IMR-90 (cell line): ENCODE data around the gene NCOA3. TPM values are rescaled to one million over a fixed set of nuclear protein-coding genes. Genes with fewer than 3 reads are reported as not detected.

Experiments
- ATAC-seq: fragments of 200-7000 bp; cut with Tn5 transposase; 2 replicates; pipeline ENCODE4 v1.9.1; 2020; ENCODE audit warnings: low read depth, mild to moderate bottlenecking, moderate library complexity
- BruUV-seq: library from RNA; stranded (reverse); fragments of 400-500 nt; replicated peaks from 2 replicates; lab custom pipeline; 2021; lab: Mats Ljungman, UMichigan
- CTCF ChIA-PET: fragments of 300-600 bp; formaldehyde crosslinking; extraction: SDS; loops from one replicate; lab custom pipeline; 2021; ENCODE audit warnings: antibody characterized with exemption; lab: Yijun Ruan, JAX
- POLR2A ChIA-PET: fragments of 300-600 bp; sonication (Branson Sonifier 250); formaldehyde crosslinking; loops from one replicate; lab custom pipeline; 2022; ENCODE audit warnings: antibody characterized with exemption; ENCODE audit not compliant: unreplicated experiment; lab: Charles Lee
- DNase-seq: peaks from one replicate; pipeline ENCODE4 v3.0.0; 2013
- H2AFZ ChIP-seq: replicated peaks from 2 replicates; pipeline ENCODE3; 2013; ENCODE audit warnings: low read length, mild to moderate bottlenecking; ENCODE audit not compliant: poor library complexity
- H2AK5ac ChIP-seq: 2 replicates; pipeline ENCODE4 v1.6.1; 2013; ENCODE audit warnings: low read depth, low read length, inconsistent platforms
- H2AK9ac ChIP-seq: replicated peaks from 2 replicates; pipeline ENCODE3; 2013; ENCODE audit warnings: mild to moderate bottlenecking, low read depth, low read length, moderate library complexity; ENCODE audit not compliant: poor library complexity
- H2BK120ac ChIP-seq: 2 replicates; pipeline ENCODE4 v1.6.1; 2013; ENCODE audit warnings: low read depth, low read length, inconsistent platforms
- H2BK15ac ChIP-seq: 3 replicates; pipeline ENCODE4 v1.6.1; 2013; ENCODE audit warnings: low read depth, low read length, inconsistent platforms
- H2BK20ac ChIP-seq: 2 replicates; pipeline ENCODE4 v1.6.1; 2013; ENCODE audit warnings: low read depth, mild to moderate bottlenecking, inconsistent platforms, low read length, moderate library complexity
- H2BK5ac ChIP-seq: 2 replicates; pipeline ENCODE4 v1.6.1; 2013; ENCODE audit warnings: mild to moderate bottlenecking, low read depth, low read length, inconsistent platforms; ENCODE audit not compliant: poor library complexity, severe bottlenecking
- H3K14ac ChIP-seq: replicated peaks from 2 replicates; pipeline ENCODE4 v1.6.1; 2013; ENCODE audit warnings: low read depth, low read length, inconsistent platforms
- H3K18ac ChIP-seq: 2 replicates; pipeline ENCODE4 v1.6.1; 2013; ENCODE audit warnings: low read depth, low read length, control low read depth
- H3K23ac ChIP-seq: 2 replicates; pipeline ENCODE4 v1.6.1; 2013; ENCODE audit warnings: low read depth, low read length, inconsistent platforms
- H3K27ac ChIP-seq: 2 replicates; pipeline ENCODE4 v1.5.1; 2013; ENCODE audit warnings: mild to moderate bottlenecking, control low read depth, low read length; ENCODE audit not compliant: insufficient read depth
- H3K27me3 ChIP-seq: 2 replicates; pipeline ENCODE4 v1.6.1; 2013; ENCODE audit warnings: low read length; ENCODE audit not compliant: control insufficient read depth, insufficient read depth
- H3K36me3 ChIP-seq: 2 replicates; pipeline ENCODE4 v1.6.1; 2013; ENCODE audit warnings: low read length, mixed read lengths; ENCODE audit not compliant: control insufficient read depth, insufficient read depth
- H3K4ac ChIP-seq: 2 replicates; pipeline ENCODE4 v1.6.1; 2013; ENCODE audit warnings: low read depth, low read length, inconsistent platforms
- H3K4me1 ChIP-seq: 2 replicates; pipeline ENCODE4 v1.6.1; 2013; ENCODE audit warnings: low read length, mixed read lengths; ENCODE audit not compliant: control insufficient read depth, insufficient read depth
- H3K4me2 ChIP-seq: 2 replicates; pipeline ENCODE4 v1.6.1; 2013; ENCODE audit warnings: low read depth, mild to moderate bottlenecking, control low read depth, low read length, moderate library complexity
- H3K4me3 ChIP-seq: 2 replicates; pipeline ENCODE4 v1.5.1; 2013; ENCODE audit warnings: low read depth, mild to moderate bottlenecking, control low read depth, low read length, moderate library complexity; ENCODE audit not compliant: insufficient read depth
- H3K56ac ChIP-seq: 2 replicates; pipeline ENCODE4 v1.6.1; 2013; ENCODE audit warnings: low read length, inconsistent platforms; ENCODE audit not compliant: insufficient read depth; ENCODE audit errors: extremely low read depth
- H3K79me1 ChIP-seq, 2 experiments: 2 replicates each; pipeline ENCODE4 v1.6.1; 2013; ENCODE audit warnings: low read length in 2 of 2, inconsistent platforms in 1 of 2, low read depth in 1 of 2
- H3K9ac ChIP-seq: 2 replicates; pipeline ENCODE4 v1.6.1; 2013; ENCODE audit warnings: low read depth, low read length, control low read depth
- H3K9me1 ChIP-seq: 2 replicates; pipeline ENCODE4 v1.6.1; 2013; ENCODE audit warnings: low read length, inconsistent platforms; ENCODE audit not compliant: insufficient read depth
- H3K9me3 ChIP-seq: 2 replicates; pipeline ENCODE4 v1.6.1; 2013; ENCODE audit warnings: low read length; ENCODE audit not compliant: control insufficient read depth, insufficient read depth
- H4K20me1 ChIP-seq: 2 replicates; pipeline ENCODE4 v1.6.1; 2013; ENCODE audit warnings: low read length, inconsistent platforms; ENCODE audit not compliant: insufficient read depth
- H4K5ac ChIP-seq: 2 replicates; pipeline ENCODE4 v1.6.1; 2013; ENCODE audit warnings: mild to moderate bottlenecking, low read depth, low read length, control low read depth
- H4K8ac ChIP-seq, 2 experiments: 2 replicates each; pipeline ENCODE4 v1.6.1; 2013; ENCODE audit warnings: low read depth in 2 of 2, low read length in 2 of 2, control low read depth in 1 of 2, inconsistent platforms in 1 of 2
- H4K91ac ChIP-seq: 2 replicates; pipeline ENCODE4 v1.6.1; 2013; ENCODE audit warnings: low read depth, low read length, inconsistent platforms; ENCODE audit not compliant: insufficient read depth
- BHLHE40 ChIP-seq: fragments of 150-350 bp; IDR thresholded peaks from 2 replicates; pipeline ENCODE4 v1.6.1; 2016; ENCODE audit warnings: mild to moderate bottlenecking, low read depth, low read length
- CEBPB ChIP-seq: IDR thresholded peaks from 2 replicates; pipeline ENCODE4 v1.6.1; 2012; ENCODE audit warnings: low read depth, low read length, improper control_type of control experiment
- CHD1 ChIP-seq: IDR thresholded peaks from 2 replicates; pipeline ENCODE4 v1.6.1; 2012; ENCODE audit warnings: low read depth, low read length, improper control_type of control experiment
- ELK1 ChIP-seq: fragments of 150-350 bp; IDR thresholded peaks from 2 replicates; pipeline ENCODE4 v1.6.1; 2016; ENCODE audit warnings: low read depth, mild to moderate bottlenecking, low read length, moderate library complexity, borderline replicate concordance
- MAFK ChIP-seq: IDR thresholded peaks from 2 replicates; pipeline ENCODE4 v1.6.1; 2012; ENCODE audit warnings: low read depth, low read length, improper control_type of control experiment
- MAZ ChIP-seq: IDR thresholded peaks from 2 replicates; pipeline ENCODE4 v1.6.1; 2012; ENCODE audit warnings: low read depth, mild to moderate bottlenecking, low read length, improper control_type of control experiment, moderate library complexity, borderline replicate concordance
- MXI1 ChIP-seq: IDR thresholded peaks from 2 replicates; pipeline ENCODE4 v1.6.1; 2012; ENCODE audit warnings: low read depth, mild to moderate bottlenecking, low read length, moderate library complexity, borderline replicate concordance
- NFE2L2 ChIP-seq: fragments of 150-350 bp; IDR thresholded peaks from 2 replicates; pipeline ENCODE4 v1.6.1; 2016; ENCODE audit warnings: low read depth, mild to moderate bottlenecking, low read length
- POLR2A ChIP-seq: IDR thresholded peaks from 2 replicates; pipeline ENCODE4 v1.6.1; 2012; ENCODE audit warnings: mild to moderate bottlenecking, low read depth, low read length
- SMC3 ChIP-seq: fragments of 150-350 bp; IDR thresholded peaks from 2 replicates; pipeline ENCODE4 v1.6.1; 2016; ENCODE audit warnings: low read depth, mild to moderate bottlenecking, antibody characterized with exemption, low read length, moderate library complexity
- WGBS, 2 experiments: methylation state at CpG; one replicate each; pipeline versions ENCODE4 v1.1.5 to v1.1.7; 2013; ENCODE audit warnings: missing lambda C conversion rate in 2 of 2; ENCODE audit not compliant: insufficient read length in 1 of 2; ENCODE audit errors: extremely low coverage in 2 of 2; 5-methylcytosine and 5-hydroxymethylcytosine counted together
- dilution Hi-C: fragments of 300-500 bp; cut with HindIII; formaldehyde crosslinking; loops from one replicate; pipeline ENCODE4 v1.14.3; 2018; ENCODE audit warnings: low sequenced_read_pairs; ENCODE audit not compliant: unreplicated experiment
- in situ Hi-C: fragments of 300-500 bp; cut with MboI; formaldehyde crosslinking; loops from 3 replicates; pipeline ENCODE4 v1.14.3; 2019; ENCODE audit warnings: low sequenced_read_pairs, inconsistent platforms, mixed read lengths
- intact Hi-C: fragments of 100-400 bp; cut with micrococcal nuclease; formaldehyde crosslinking; loops from 2 replicates; pipeline ENCODE4 v1.10.0; 2022
- polyA plus RNA-seq, 3 experiments: library from polyadenylated mRNA; depleted of rRNA; stranded (reverse); fragments of >200 nt; gene quantifications; 2 replicates each; pipeline ENCODE4 v1.2.3, GENCODE V29; 2012; ENCODE audit warnings: low replicate concordance in 1 of 3
- total RNA-seq: library from RNA; depleted of rRNA; stranded (reverse); fragments of >200 nt; gene quantifications from 2 replicates; pipeline ENCODE4 v1.2.3, GENCODE V29; 2012

The NCOA3 gene
- total and polyA plus RNA-seq, 2 of the 4 experiments (the other 2 are of a cell fraction): 8.8 to 29.0 TPM

DNA sequence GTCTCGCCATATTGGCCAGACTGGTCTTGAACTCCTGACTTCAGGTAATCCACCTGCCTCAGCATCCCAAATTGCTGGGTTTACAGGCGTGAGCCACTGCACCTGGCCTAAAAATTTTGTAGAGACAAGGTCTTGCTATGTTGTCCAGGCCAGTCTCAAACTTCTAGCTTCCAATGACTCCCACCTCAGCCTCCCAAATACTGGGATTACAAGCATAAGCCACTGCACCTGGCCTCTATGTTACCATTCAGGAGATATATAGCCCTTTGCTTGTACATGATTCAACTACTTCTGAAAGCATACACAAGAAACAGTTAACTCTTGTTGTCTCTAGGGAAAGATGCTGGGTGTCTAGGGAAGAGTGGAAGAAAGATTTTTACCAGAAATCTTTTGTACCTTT, 19.0 kb upstream of the NCOA3 start:
- WGBS, 2 experiments: no CpG with 5 or more reads among the region's 2 CpGs
- Histone ChIP-seq H3K4me2 (no peak overlapping the region), H3K27me3 (peaks cover 4% of the 10 kb centered on the region), H3K56ac (no peak overlapping the region), H3K79me1 (no peaks in the 10 kb centered on the region), H2AK5ac (no peak overlapping the region), H3K27ac (no peak overlapping the region), H3K18ac (no peak overlapping the region), H3K4me3 (no peak overlapping the region), H3K36me3 (no peaks in the 10 kb centered on the region), H2BK5ac (no peak overlapping the region), H4K20me1 (no peaks in the 10 kb centered on the region), H3K9me1 (no peaks in the 10 kb centered on the region), H3K9ac (no peak overlapping the region), H3K14ac (no peak overlapping the region), H3K9me3 (no peaks in the 10 kb centered on the region), H2BK20ac (no peak overlapping the region), H3K23ac (no peak overlapping the region), H3K4ac (no peak overlapping the region), H2AK9ac (no peak overlapping the region), H2BK120ac (no peak overlapping the region), H4K91ac (no peak overlapping the region), H2BK15ac (no peak overlapping the region), H2AFZ (no peak overlapping the region), H3K4me1 (no peaks in the 10 kb centered on the region), H4K5ac (no peak overlapping the region), H4K8ac (no peak overlapping the region)
- DNase-seq (no peak), ATAC-seq (no peak)
- TF ChIP-seq POLR2A (no peak), NFE2L2 (no peak), SMC3 (no peak), CHD1 (no peak), MAFK (no peak), BHLHE40 (no peak), MXI1 (no peak), ELK1 (no peak), CEBPB (no peak), MAZ (no peak)
- POLR2A ChIA-PET: no interaction called here
- CTCF ChIA-PET: no interaction called here
- intact Hi-C loops: no loop called here
- dilution Hi-C loops: no loop called here
- BruUV-seq: no TSS peak
- in situ Hi-C loops: no loop called here
